ENCODE results near the gene HOXC11. TPM values are rescaled to one million over a fixed set of nuclear protein-coding genes. Genes with fewer than 3 reads are reported as not detected.

HOXC11 gene
- polyA plus RNA-seq, 5 donors: 0.40 TPM; not detected in 4

GRCh38 chr12:53996240-53997203 lies 23.6 kb downstream of the HOXC11 start:
- DNase-seq: no peak

- no peak for DNase-seq
Observed at GRCh38 chr12:53997204-53998109, 24.5 kb downstream of the HOXC11 start.

GRCh38 chr12:53998110-53998899 lies 25.4 kb downstream of the HOXC11 start:
- no peak for DNase-seq

GRCh38 chr12:53998900-53999236 lies 25.9 kb downstream of the HOXC11 start:
- no peak for DNase-seq

- DNase-seq: no peak
Observed at GRCh38 chr12:53999559-54000115, 26.7 kb downstream of the HOXC11 start.

DNA sequence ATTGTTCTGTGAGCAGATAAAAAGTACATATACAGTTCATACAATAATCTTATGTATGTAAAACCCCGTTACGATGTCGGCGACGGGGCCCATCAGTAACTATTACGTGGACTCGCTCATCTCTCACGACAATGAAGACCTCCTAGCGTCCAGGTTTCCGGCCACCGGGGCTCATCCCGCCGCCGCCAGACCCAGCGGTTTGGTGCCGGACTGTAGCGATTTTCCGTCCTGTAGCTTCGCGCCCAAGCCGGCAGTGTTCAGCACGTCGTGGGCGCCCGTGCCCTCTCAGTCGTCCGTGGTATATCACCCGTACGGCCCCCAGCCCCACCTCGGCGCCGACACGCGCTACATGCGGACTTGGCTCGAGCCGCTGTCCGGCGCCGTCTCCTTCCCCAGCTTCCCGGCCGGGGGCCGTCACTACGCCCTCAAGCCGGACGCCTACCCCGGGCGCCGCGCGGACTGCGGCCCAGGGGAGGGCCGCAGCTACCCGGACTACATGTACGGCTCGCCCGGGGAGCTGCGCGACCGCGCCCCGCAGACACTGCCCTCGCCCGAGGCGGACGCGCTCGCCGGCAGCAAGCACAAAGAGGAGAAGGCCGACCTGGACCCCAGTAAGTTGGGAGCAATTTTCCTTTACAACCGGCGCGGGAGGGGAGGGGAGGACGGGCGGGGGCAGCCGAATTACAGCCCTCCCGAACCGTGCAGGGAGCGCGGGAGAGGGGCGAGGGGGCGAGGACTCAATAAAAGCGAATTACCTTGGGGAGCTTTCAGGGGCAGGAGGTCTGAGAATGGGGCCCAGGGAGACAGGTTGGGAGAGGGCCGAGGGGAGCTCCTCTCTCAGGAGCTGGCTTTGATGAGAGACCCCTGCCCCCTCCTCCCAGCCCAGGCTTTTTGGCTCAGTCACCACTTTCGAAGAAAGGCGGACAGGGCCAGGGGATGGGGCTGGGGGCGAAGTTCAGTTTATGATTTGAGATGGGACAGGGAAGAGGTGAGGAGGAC lies 27.5 kb downstream of the HOXC11 start, which contains the start of gene HOXC9:
HOXC9 (plus strand) TSS at position 46 of the 999 bp plus-strand sequence; CDS start at position 74, 28 bp downstream.
- DNase-seq: no peak

GRCh38 chr12:54001283-54002187 lies 28.6 kb downstream of the HOXC11 start:
- DNase-seq: no peak

GRCh38 chr12:54002278-54002914 lies 29.5 kb downstream of the HOXC11 start:
- no peak for DNase-seq

- DNase-seq: no peak
Observed at GRCh38 chr12:54002915-54003389, 30.0 kb downstream of the HOXC11 start.

DNA sequence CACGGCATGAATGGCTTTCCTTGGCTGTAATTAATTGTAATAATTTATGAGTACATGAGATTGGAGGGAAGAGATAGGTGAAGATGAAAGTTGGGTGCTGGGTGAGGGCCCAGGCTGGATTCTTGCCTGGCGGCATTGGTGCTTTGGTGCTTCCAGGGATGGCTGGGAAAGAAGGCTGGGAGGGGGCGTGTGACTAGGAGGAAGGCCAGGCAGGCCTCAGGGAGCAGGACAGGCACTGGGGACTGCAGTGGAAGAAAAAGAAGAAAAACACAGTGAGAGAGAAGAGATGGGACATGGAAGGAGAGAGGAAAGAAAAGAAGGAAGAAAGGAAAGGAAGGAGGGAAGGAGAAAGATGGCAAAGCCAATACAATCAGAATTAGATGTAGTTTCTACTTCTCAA lies 30.7 kb downstream of the HOXC11 start:
- no peak for DNase-seq

DNA sequence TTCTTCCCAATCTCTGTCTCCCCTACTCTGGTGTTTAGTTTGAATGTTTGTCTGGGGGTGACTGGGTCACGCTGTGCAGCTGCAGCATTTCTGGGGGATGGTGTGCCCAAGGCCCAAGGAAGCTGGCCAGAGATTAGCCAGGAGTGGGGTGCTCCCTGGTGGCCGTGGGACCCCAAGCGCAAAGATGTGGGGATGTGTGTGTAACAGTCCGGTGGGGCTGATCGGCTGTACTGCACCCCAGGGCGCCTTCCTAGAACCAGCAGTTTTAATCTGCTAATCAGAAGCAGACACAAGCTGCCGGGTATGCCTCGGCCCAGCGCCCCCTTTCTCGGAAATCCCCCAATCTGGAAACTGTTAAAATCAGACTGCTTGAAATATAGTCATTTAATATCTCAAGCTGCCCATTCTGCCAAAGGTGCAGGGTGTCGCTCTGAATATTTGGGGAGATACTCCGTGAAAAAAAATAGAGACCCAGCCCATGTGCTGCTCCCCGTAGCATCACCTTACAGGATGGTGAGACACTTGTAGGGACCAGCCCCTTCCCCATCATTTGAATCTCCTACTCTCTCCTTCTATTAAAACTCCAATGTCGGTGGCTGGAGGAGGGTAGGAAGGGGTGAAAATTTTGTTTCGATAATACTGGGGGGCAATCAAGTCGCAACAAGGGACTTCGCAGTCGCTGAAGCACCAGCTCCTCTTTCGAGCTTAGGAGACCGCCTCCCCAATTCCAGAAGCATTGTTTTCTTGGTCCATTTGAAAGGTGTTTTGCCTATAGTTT lies 31.3 kb downstream of the HOXC11 start:
- DNase-seq: no peak

- DNase-seq: no peak
Observed at GRCh38 chr12:54004841-54005530, 32.1 kb downstream of the HOXC11 start.

DNA sequence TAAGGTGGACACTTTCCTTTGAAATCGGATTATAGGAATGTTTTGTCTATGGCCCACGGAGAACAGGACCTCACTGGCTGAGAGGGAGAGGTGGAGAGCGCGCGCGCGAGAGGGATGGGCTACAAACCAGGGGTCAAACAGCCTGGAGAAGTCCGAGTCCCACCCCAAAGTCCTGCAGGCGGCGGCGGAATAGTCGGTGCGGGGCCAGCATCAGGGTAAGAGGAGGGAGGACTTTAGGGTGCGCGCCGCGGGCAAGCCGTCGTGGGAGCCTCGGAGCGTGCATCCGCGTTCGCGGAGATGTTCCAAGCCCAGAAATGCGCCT lies 32.6 kb downstream of the HOXC11 start:
- no peak for DNase-seq

DNA sequence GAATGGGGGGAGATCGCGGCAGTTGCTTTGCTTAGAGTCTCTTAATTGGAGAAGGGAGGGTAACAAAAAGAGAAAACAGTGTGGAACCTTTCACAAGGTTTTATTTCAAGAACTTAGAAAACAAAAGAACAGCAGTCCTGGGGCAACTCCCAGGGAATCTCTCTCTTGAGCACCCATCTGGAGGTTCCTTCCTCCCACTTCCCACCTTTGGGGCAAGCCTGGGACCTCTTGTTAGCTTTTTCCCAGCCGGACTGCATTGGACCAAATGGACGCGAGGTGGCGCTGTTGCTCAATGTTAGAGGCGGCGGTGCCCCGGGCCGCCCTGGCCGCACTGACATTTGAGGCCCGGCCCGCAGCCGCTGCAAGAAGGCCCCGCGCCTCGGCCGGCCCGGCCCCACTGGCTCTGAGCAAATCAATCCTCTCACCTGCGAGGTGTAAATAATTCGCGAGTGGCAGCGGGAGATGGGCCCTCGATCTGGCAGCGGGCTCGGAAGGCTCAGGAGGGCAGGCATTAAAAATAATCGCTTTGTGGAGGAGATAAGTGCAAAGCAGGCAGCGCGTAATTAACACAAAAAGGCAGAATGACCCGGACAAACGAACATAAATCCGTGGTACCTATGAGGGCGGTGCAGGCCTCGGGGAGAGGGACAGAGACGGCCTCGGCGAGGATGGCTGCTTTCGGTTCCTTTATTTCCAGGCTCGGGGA lies 33.1 kb downstream of the HOXC11 start:
- DNase-seq: peak; percentile 80 to 84

DNA sequence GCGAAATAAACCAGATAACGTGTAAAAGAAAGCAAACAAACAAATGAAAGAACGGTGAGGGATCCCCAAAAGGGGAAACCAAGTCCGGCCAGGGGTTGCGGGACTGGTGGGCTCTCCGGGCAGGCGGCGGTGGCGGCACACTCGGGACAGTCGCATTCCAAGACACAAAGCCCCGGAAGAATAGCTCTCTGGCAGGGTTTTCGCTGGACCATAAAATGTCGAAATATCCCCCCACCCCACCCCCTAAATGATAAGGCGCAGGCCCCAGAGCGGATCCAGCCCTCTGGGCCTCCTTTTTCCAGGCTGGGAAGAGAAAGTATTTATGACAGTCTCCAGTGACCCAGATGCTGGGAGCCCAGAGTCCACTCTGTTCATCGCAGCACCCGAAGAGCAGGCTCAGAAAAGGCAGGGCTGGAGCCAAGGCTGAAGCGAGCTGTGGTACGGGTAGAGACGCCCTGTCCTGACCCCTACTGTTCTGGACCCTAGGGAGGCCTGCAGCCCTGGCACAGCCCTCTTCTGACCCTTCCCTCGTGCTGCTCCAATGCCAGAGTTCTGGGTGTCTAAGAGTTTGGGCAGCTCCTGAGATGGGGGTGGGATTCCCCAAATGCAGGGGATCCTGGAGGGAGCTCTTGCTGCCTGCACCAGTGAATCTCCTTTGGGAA lies 33.8 kb downstream of the HOXC11 start:
- DNase-seq: no peak

Measured in right lung (tissue), 5 donors.